ENCODE measurements around the gene ADNP2.

Gene ADNP2

DNA sequence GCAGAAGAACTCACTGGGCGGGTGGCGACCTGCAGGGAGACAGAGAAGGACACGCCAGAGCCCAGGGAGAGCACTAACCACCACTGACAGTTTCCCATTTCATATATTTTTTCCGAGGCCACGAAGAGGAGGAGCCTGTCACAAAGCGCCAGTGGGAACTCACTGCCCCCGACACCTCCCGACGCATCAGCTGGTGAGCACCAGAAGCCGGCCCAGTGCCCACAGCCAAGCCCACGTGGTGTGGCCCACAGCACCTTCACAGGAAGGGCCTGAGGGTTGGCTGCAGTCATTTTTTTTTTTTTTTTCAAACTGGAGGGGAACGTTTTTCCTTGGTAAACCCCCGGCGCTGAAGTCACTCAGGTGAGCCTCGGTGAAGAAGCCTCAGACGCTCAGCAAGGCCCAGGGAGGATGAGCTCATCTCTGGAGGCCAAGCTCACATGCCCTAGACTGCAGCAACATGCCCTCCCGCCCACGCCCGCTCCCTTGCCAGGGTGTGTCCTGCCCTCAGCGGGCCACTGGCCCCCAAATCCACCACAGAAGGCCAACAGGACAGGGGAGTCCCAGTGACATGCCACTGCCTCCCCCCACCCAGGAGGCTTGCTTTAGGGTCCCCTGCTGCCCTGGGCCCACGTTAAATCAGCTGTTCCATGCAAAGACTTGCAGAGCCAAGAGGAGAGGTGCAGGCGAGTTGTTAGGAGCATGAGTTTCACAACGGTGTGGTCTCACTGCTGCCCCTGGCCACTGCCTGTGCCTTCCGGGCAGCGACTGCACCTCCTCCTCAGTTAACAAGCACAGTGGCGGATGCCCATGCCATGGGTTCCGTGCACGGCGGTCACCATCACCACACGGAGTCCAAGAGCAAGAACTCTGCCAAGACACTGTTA lies 70.1 kb downstream of the ADNP2 start:
- Histone ChIP-seq H3K79me2 (ENCODE audit: insufficient read depth, low read length) (no peaks in the 10 kb centered on the region), H3F3A (ENCODE audit: low read depth) (no peaks in the 10 kb centered on the region), H4K20me1 (ENCODE audit: insufficient read depth, low read length, poor library complexity, severe bottlenecking) (no peaks in the 10 kb centered on the region), H3K9ac (ENCODE audit: low read depth, low read length, poor library complexity, severe bottlenecking) (no peak overlapping the region), H3K27me3 (ENCODE audit: insufficient read depth, low read length, poor library complexity, severe bottlenecking) (no peaks in the 10 kb centered on the region), H3K9me3 (ENCODE audit: insufficient read depth, low read depth, low read length) (no peaks in the 10 kb centered on the region; the same call in 1 of the 2 replicates), H3K9me2 (replicated peaks; ENCODE audit: low read depth, low read length) (no peaks in the 10 kb centered on the region), H2AFZ (ENCODE audit: low read length) (no peak overlapping the region), H3K4me3 (ENCODE audit: low read length, poor library complexity, severe bottlenecking) (no peak overlapping the region), H3K4me1 (ENCODE audit: insufficient read depth, low read length, poor library complexity, severe bottlenecking) (peaks cover 17% of the 10 kb centered on the region), H3K36me3 (ENCODE audit: insufficient read depth, low read length) (no peaks in the 10 kb centered on the region), H3K4me2 (ENCODE audit: low read depth, low read length, poor library complexity, severe bottlenecking) (no peak overlapping the region)
- TF ChIP-seq, protein P1, sequence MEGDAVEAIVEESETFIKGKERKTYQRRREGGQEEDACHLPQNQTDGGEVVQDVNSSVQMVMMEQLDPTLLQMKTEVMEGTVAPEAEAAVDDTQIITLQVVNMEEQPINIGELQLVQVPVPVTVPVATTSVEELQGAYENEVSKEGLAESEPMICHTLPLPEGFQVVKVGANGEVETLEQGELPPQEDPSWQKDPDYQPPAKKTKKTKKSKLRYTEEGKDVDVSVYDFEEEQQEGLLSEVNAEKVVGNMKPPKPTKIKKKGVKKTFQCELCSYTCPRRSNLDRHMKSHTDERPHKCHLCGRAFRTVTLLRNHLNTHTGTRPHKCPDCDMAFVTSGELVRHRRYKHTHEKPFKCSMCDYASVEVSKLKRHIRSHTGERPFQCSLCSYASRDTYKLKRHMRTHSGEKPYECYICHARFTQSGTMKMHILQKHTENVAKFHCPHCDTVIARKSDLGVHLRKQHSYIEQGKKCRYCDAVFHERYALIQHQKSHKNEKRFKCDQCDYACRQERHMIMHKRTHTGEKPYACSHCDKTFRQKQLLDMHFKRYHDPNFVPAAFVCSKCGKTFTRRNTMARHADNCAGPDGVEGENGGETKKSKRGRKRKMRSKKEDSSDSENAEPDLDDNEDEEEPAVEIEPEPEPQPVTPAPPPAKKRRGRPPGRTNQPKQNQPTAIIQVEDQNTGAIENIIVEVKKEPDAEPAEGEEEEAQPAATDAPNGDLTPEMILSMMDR (conservative IDR thresholded peaks at IDR 0.05; ENCODE audit: low read length), result no peak
- no peak for TF ChIP-seq EZH2phosphoT487 (IDR thresholded peaks at IDR 0.05; ENCODE audit: borderline replicate concordance)

DNA sequence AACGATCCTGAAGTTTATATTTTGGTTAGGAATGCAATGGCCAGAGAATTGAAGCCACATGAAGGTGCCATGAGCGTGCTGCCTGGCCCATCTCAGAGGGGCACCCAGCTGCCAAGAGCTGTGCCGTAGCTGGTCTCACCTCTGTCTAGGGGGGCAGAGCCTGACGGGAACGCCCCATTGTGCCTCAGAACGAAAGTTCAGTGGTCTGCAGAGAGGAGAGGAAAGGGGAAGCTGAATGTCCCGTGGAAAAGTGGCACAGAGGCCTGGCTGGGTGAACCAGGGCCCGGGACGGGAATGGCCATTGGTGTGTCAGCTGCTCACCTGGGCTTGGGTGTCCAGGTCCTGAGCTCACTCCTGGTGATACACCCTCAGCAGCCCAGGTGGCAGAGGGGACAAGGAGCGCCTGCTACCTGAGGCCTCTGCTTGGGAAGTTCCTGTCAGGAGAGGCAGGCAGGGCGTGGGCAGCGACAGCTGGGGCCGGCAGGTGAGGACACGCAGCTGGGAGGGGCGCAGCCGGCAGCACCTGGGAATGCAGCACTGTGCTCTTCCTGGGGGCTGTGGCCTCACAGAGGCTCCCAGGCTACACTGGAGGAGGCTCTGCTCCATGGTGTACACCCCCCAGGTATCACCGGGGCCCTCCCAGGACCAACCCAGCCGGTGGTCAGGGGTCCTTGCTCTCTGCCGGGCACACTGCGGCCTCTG lies 70.9 kb downstream of the ADNP2 start:
- H3K4me2 ChIP-seq (ENCODE audit: low read depth, low read length, poor library complexity, severe bottlenecking), result no peak overlapping the region
- no peaks in the 10 kb centered on the region for H4K20me1 ChIP-seq (ENCODE audit: insufficient read depth, low read length, poor library complexity, severe bottlenecking)
- H3K4me3 ChIP-seq (ENCODE audit: low read length, poor library complexity, severe bottlenecking), result no peak overlapping the region
- H3K79me2 ChIP-seq (ENCODE audit: insufficient read depth, low read length), result no peaks in the 10 kb centered on the region
- H3F3A ChIP-seq (ENCODE audit: low read depth), result no peaks in the 10 kb centered on the region
- no peaks in the 10 kb centered on the region for H3K9me2 ChIP-seq (replicated peaks; ENCODE audit: low read depth, low read length)
- H3K27me3 ChIP-seq (ENCODE audit: insufficient read depth, low read length, poor library complexity, severe bottlenecking), result no peaks in the 10 kb centered on the region
- no peaks in the 10 kb centered on the region for H3K36me3 ChIP-seq (ENCODE audit: insufficient read depth, low read length)
- no peaks in the 10 kb centered on the region; the same call in 1 of the 2 replicates for H3K9me3 ChIP-seq (ENCODE audit: insufficient read depth, low read depth, low read length)
- peaks cover 15% of the 10 kb centered on the region for H3K4me1 ChIP-seq (ENCODE audit: insufficient read depth, low read length, poor library complexity, severe bottlenecking)
- H2AFZ ChIP-seq (ENCODE audit: low read length), result no peak overlapping the region
- no peak overlapping the region for H3K9ac ChIP-seq (ENCODE audit: low read depth, low read length, poor library complexity, severe bottlenecking)
- TF ChIP-seq EZH2phosphoT487 (IDR thresholded peaks at IDR 0.05; ENCODE audit: borderline replicate concordance), result no peak
- TF ChIP-seq, protein P1 (conservative IDR thresholded peaks at IDR 0.05; ENCODE audit: low read length), result no peak

DNA sequence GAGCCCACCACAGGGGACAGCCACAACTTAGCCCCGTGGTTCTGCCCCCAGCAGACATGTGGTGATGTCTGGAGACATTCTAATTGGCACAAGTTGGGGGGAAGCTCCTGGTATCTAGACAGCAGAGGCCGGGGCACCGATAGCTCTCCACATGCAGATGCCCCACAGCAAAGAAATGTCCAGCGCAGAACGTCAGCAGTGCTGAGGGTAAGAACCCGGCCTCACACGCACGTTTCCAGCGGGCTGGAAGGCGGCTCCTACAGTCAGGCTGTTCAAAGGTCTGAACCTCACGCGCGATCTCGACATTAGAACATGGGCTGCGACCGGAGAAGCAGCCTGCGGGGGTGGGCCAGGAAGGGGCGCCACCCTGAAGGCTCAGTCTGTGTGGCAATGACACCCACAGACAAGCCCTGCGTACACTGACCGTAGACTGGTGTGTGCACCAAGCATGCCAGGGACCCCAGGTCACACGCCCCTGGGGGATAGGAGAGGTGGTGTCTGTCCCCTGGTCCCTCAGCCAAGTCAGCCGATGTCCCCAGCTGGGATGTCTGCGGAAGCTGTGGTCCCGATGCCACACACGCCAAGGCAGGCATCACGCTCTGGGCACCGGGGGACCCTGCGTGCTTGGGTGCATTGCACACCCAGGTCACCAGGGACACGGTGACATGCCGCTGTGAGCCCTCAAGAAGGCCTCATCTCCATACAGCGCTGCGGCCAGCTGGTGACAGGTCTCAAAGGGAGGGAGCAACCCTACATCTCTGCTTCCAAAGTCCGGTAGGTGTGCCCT lies 71.9 kb downstream of the ADNP2 start:
- H3F3A ChIP-seq (ENCODE audit: low read depth), result no peaks in the 10 kb centered on the region
- H3K4me3 ChIP-seq (ENCODE audit: low read length, poor library complexity, severe bottlenecking), result no peak overlapping the region
- TF ChIP-seq, protein P1 (conservative IDR thresholded peaks at IDR 0.05; ENCODE audit: low read length), result no peak
- no peak for TF ChIP-seq EZH2phosphoT487 (IDR thresholded peaks at IDR 0.05; ENCODE audit: borderline replicate concordance)
- H3K36me3 ChIP-seq (ENCODE audit: insufficient read depth, low read length), result no peaks in the 10 kb centered on the region
- H2AFZ ChIP-seq (ENCODE audit: low read length), result no peak overlapping the region
- no peak overlapping the region for H3K9ac ChIP-seq (ENCODE audit: low read depth, low read length, poor library complexity, severe bottlenecking)
- H3K4me2 ChIP-seq (ENCODE audit: low read depth, low read length, poor library complexity, severe bottlenecking), result no peak overlapping the region
- no peaks in the 10 kb centered on the region for H3K27me3 ChIP-seq (ENCODE audit: insufficient read depth, low read length, poor library complexity, severe bottlenecking)
- H3K9me2 ChIP-seq (replicated peaks; ENCODE audit: low read depth, low read length), result no peaks in the 10 kb centered on the region
- H3K9me3 ChIP-seq (ENCODE audit: insufficient read depth, low read depth, low read length), result no peaks in the 10 kb centered on the region; the same call in 1 of the 2 replicates
- no peaks in the 10 kb centered on the region for H3K79me2 ChIP-seq (ENCODE audit: insufficient read depth, low read length)
- peaks cover 5% of the 10 kb centered on the region for H3K4me1 ChIP-seq (ENCODE audit: insufficient read depth, low read length, poor library complexity, severe bottlenecking)
- no peaks in the 10 kb centered on the region for H4K20me1 ChIP-seq (ENCODE audit: insufficient read depth, low read length, poor library complexity, severe bottlenecking)
